GM19238 (cell line): ENCODE data around the gene KIF16B.
"Not testable (repeated sequence)": the region's sequence is repeated elsewhere in the genome, so short reads cannot be mapped to it uniquely, and the experiment has no call there.

ENCODE experiments used
- DNase-seq: peaks from one replicate; pipeline ENCODE4 v3.0.0; 2011; ENCODE audit warnings: low spot score; ENCODE audit not compliant: insufficient read length

The KIF16B gene

DNA sequence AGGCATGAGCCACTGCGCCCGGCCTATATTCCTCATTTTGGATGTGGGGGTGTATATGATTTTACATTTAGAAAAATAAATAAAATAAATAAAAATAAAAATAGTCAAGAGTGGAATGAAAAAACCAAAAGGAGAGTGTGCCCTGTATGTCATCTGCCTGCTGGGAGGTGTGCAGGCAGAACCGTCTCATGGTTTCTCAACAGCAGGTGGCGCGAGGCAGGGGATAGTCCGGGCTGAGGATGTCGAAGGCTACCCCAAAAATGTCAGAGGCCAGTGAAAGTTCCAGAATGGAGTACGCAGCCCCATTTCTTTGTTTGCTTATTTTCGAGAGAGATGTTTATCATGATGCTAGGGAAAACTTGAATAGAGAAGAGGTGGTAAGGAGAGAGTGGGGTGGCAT lies 16.4 kb upstream of the KIF16B start:
- no peak for DNase-seq

DNA sequence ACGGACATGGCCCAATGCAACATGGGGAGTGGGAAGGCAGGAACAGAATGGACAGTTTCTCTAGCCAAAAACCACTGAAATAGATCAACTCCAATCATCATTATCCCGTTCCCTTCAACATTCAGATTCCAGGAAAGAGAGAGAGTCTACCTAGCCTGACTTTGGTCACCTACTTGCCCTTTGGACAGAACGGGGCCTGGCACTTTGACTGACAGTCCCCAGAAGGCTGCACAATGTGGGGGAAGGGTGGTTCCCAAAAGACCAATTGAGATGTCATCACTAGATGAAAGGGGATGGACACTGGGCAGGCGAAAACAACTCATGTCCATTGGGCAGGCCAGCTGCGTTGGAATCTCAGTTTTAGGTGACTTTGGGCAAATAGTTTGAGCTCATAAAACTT lies 15.0 kb upstream of the KIF16B start:
- DNase-seq, result no peak

DNA sequence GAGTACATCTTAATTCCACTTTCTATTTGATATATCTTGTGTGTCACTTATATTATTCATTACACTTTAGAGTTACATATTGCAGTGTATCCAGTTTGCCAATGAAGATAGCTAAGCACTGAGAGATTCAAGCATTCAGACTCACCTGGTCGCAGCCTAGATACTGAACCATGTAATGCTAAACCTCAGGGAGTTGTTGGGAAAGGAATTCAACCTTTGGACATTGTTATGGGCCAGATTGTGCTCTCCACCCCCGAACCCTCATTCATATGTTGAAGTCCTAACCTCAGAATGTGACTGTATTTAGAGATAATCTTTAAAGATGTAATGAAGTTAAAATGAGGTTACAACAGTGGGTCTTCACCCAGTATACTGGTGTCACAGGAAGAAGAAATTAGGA lies 13.8 kb upstream of the KIF16B start:
- DNase-seq, result no peak

DNA sequence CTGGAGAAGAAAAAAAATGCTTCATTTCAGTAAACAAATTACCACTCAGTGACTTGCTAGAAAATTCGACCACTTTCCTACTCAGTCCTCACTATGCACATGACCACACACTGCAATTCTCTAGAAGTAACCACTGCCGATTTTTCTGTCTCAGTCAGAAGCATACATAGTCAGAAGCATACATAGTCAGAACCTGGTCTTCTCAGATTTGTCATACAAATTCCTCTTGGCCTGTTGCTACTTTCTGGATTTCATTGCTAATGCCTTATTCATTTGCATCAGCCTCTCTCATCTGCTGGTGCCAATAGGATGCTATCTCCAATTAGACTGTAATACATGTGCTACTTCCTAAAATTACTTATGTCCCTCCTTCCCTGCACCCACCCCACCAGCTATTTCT lies 10.2 kb upstream of the KIF16B start:
- no peak for DNase-seq

DNA sequence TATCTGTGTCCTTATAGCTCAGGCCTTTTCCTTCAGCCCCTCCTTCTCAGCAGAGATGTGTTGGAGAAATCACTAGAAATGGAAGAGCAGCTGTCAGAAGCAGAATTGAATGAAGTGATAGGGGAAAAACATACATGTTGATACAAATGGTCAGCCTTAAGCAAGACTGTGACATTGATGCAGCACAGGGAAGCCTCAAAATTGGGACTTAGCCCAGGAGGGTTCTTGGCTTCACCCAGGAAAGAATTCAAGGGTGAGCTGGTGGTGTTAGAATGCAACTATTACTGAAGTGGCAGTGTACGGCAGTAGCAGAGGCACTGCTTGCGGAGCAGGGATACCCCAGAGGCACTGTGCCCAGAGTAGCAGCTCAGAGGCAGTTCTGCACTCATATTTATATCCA lies 8.0 kb upstream of the KIF16B start:
- no peak for DNase-seq

DNA sequence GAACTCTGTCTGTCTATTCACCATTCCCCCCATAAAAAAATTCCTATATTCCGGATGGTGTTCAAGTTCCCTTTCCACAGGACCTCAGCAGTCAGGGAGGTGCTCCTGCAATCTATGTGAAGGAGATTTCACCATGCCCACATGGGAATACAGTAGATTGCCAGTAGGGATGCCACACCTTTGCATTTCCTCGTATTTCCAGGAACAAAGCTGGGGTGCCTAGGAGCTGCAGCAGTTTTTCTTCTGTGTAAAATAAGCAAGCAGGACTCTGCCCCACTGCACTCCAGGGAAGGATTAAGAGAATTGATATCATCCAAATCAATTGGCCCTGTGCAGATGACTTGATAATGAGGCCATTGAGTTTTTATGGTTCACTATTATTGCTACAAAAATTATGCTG lies 7.4 kb upstream of the KIF16B start:
- DNase-seq, result no peak

DNA sequence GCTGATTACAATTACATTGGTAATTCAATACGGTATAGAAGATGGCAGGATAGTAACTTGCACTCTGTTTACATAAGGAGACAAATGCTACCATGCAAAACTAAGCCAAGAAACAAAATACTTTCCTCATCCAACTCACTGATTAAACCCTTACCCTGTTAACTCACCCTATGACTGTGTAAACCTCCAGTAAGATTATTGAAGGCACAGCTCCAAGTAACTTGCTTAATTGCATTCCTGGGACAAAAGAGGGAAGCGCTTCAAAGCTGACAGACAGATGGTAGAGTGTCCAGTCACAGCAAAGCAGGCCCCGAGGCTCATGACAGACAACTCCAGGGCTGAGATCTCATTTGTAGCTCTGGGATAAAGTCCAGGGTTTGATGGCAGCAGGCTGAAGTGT lies 6.9 kb upstream of the KIF16B start:
- no peak for DNase-seq

DNA sequence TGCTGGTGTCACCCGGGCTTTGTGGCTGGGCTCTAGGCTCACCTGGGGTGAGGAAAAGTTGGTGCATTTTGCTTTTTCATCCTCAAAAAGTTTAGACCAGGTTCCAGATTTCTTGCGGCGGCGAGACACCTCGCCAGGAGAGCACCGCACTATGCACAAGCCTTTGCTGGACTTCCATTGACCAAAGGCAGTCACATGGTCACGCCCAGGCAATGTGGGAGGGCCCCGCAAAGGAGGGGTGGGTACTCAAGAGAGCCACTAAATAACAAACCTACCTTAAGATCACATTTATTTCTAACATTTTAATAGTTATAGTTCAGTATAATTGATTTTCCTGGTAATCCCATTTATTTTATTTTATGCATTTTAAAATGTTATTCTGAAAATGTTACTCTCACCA lies 3.0 kb upstream of the KIF16B start:
- no peak for DNase-seq

DNA sequence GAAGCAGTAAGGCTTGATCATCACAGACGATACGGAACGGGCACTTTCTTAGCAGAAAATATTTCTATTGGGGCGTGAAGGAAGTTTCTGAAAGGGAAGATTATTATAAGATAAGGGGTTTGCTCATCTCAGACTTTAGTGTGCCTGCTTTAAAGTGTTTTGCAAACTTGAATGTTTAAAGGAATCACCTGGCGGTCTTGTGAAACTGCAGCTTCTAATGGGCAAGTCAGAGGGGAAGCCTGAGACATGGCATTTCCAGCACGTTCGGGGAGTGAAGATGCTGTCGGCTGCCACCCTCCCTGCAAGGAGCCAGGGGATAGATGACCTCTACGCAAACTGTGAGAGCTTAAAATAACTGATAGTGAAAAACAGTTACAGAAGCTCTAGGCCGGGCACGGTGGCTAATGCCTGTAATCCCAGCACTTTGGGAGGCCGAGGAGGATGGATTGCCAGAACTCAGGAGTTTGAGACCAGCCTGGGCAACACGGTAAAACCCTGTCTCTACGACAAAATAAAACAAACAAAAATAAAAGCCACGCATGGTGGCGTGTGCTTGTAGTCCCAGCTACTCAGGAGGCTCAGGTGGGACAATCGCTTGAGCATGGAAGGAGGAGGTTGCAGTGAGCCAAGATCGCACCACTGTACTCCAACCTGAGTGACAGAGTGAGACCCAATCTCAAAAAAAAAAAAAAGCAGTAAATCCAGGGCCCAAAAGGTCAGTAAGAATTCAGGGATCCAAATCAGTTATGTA lies 2.3 kb upstream of the KIF16B start:
- no peak for DNase-seq

DNA sequence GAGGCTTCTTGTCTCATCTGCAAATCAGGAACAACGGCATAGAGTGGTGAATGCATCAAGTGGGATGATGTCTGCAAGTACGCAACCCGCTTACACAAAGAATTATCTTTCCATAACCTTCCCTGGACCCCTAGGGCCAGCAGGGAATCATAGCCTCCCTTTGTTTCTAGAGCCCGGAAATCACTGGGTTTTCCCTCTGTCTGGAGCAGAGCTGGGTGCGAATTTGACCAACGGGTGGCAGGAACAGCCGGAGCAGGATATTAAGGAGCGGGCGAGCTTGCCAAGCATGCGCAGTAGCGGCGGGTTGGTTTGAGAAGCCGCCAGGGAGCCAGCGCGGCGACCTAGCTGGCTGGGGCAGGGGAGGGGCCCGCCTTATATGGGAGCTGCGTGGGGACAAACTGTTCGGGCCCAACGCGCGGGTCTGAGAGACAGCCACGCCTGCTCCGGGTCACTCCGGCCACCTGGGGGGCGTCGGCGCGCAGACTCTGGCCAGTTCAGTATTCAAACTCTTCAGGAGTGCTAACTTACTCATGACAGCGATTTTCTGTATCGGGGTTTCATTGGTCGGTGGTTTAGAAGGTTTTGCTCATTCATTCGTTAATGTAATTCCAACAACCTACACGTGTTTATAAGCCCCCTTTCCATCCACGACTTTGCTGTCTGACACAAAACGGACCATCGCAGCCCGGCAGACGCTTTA lies 1.6 kb upstream of the KIF16B start:
- DNase-seq, result peak; percentile 68

DNA sequence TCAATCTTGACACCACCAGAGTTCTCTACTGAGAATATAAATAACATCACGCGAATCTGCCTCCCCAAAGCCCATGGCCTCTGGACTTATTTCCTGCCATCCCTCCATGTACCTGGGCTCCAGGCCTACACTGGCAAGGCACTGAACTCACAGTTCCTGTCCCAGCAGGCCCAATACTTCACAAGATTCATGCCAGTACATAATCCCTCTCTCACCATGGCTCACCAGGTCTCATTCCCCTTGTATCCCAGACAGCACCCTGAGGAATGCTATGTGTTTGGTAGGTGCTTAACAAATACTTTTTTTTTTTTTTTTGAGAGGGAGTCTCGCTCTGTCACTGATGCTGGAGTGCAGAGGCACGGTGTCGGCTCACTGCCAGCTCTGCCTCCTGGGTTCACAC lies 1.9 kb downstream of the KIF16B start:
- DNase-seq, result no peak

DNA sequence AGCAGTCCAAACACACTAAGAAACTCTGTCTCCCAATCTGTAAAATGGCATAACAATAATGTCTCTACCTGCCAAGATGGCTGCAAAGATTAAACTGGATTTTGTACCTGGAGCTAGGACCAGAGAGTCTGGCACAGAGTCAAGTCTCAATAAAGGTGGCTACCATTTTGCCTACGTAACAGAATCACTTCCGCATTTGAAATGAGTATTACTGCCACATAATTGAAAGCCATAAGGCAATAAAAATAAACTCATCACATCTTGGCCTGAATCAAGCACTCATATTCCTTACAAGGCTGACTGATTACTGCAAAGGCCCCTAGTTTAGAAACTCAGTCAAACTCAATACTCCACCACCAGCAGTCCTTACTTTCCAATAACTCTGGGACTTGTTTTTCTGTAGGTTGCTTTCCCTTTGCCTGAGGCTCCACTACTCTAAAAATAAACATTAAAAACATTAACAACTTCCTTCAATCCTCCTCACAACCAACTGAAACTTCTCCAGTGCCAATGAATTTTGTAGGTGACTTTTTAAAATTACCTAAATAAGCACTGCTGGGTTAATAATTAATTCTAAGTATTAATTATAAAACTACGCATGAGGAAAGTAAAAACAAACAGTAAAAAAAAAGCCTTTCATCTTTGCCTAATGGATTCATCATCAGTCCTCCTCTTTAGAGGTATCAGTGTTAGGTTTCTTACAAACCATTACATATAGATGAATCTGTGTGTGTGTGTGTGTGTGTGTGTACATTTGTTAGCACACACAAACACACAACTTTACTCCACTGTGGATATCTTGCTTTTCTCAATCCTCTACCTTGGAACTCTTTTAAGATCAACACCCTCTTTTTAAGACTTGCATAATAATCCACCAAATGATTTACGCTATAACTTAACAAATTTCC lies 3.7 kb downstream of the KIF16B start:
- DNase-seq, result no peak

DNA sequence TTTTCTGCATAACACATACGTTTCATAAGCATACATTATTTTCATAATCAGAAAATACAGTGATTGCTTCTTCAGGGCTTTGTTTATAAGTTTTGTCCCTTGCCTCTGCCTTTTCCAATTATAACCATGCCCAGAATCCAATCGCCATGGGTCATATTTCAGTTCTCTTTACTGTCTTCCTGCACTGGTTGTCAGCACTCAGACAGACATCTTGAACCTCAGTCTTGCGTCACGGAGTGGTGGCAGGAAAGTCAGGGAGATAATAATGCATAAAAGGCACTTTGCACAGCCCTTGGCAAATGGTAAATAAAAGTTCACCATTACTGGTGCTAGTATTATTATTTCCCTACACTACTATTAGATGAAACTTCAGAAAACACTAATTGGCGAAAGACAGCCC lies 7.2 kb downstream of the KIF16B start:
- DNase-seq, result no peak

DNA sequence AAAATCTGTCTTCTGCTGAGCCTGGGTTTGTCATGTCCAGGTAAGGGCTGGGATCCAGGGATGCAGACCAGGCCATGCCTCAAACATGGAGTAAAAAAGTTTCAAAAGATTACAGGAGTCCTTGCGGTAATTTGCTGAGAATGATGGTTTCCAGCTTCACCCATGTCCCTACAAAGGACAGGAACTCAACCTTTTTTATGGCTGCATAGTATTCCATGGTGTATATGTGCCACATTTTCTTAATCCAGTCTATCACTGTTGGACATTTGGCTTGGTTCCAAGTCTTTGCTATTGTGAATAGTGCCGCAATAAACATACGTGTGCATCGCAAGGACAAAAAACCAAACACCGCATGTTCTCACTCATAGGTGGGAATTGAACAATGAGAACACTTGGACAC lies 9.2 kb downstream of the KIF16B start:
- not testable (repeated sequence) for DNase-seq

DNA sequence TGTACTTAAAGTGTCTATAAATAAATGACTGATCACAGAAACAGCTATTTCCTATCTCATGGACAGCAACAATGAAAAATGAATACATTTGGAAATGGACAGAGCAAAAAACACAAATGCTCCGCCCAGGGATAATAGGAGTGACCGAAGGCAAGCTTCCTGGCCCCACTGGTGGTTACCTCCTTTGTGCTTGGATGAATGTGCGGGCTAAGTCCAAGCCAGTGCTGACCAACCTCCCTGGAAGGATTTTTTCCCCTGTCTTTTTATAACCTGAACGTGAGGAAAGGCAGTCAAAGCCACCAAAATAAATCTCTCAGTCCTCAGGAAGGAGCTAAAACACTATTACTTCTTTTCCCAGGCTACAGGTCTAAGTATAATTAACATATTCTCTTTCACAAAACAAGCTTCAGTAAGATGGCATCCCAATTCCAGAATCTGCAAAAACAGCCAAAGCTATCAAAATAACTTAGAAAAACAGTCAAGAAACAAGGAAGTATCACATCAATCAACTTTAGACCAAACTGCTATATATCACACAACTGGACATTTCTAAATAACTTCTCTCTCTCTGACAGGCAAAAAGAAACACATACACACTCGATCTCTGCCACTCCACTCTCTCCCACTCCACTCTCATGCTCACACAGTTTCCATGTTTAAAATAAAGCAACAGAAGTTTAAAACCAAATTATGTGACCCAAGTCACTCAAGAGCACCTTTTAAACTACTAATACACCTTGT lies 10.0 kb downstream of the KIF16B start:
- DNase-seq, result no peak

DNA sequence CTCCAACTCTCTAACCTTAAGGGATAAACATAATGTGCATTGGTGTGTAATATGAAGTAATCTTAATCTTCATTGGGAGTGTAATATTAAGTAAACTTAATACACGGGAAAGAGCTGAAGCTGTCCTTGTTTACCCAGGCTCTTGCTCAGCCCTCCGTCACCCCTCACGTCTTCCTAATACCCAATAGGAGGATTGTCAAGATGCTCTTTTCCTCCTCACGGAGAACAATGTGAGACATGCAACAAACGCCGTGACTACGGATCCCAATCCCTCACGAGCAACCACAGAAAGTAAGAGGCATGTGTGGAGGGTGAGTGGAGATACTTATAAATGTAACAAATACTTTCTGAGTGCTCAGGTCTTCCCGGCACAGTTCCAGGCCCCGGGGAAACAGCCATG lies 11.0 kb downstream of the KIF16B start:
- no peak for DNase-seq

DNA sequence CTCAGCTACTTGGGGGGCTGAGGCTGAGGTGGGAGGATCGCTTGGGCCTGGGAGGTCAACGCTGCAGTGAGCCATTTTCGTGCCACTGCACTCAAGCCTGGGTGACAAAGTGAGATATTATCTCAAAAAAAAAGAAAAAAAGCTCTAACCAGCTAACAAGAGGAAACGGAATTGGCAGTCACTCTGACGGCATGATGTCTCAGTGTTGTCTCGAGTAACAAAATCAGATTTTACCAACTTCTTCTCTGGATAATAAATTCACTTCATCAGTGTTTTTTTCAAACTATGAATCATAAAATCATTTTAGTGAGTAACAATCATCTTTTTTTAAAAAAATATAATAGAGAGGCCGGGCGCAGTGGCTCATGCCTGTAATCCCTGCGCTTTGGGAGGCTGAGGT lies 12.6 kb downstream of the KIF16B start:
- DNase-seq, result no peak

DNA sequence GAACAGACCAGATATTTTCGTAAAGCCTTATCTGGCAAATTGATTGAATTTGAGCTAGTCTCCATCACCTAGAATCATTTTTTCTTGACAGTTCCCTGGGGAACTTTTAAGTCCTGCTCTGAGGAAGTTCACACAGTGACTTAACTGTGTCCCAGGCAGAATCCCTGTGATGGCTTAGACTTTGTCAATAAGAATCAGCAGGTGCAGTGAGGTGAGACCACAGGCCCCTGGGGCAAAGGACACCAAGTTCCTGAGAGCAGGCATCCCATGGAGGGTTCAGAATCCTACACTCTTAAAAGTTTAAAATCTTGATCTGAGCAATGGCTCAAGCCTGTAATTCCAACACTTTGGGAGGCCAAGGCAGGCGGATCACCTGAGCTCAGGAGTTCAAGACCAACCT lies 13.0 kb downstream of the KIF16B start:
- DNase-seq, result no peak

DNA sequence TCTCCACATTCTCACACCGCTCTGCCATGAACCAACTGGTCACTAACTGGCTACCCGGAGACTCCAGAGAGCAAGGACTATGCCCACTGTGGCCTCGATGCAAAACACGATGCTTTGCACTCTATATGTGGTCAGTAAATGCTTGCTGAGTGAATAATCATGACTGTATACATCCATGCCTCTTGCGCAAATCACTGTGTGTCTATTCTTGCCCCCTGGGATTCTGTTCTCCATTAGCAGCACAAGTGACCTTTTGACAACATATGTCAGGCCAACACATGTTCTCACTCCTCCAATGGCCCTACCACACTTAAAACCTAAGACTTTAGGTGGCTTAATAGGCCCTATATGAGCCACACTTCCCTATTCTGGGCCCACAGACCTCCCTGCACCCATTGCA lies 16.9 kb downstream of the KIF16B start:
- no peak for DNase-seq

DNA sequence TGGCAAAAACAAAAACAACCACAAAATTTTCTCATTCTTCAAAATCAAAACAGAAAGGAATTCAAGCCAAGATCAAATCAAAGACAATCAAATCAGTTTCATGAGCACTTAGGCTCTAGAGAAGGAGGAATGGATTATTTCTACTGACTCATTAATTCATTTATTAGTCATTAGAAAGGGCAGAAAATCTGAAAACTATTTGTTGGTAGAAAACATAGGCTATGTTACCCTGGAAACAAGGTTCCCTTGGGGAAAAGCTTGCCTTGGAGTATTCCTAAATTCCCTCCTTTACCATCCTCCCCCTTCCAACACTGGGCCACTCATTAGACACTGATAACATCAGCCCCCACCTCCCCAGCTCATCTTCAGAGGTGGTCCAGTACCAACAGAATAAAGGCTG lies 17.5 kb downstream of the KIF16B start:
- no peak for DNase-seq

DNA sequence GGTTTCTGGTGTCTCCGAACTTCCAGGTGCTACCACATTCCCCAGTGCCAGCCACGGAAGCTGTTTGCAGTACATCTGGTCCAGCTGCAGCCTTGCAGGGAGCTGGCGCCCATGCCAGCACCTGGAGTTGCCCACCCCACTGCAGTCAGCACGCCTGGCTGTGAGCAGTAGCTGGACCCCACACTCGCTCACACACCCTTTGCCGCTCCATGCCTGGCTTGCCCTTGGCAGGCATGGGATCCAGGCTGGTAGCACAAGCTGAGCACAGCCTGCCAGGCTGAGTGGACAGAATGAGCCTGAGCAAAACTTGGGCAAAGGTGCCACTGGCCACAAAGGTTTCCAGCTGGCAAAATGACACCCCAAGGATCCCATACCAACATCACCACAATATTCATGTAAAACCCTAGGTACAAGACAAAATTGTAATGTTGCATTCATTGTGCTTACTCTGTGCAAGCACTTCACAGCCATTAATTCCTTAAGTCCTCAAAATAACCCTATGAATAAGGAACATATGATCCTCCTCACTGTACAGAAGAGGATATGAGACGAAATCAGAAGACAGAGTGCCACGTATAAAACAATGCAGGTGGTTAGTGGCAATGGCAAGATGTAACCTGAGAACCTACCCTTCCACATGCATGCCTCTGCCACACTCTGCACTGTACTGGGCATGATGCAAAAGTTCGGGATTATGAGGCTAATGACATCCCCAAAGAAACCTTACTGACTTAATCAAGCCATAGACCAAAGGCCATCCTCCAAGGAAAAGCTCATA lies 18.3 kb downstream of the KIF16B start:
- DNase-seq, result no peak
